ENCODE measurements around the gene SPATA17.

- TF ChIP-seq POLR2A (IDR thresholded peaks at IDR 0.05; ENCODE audit: low read depth, low read length) (no peak), TAF1 (IDR thresholded peaks at IDR 0.05; ENCODE audit: low read depth, low read length) (no peak)
Observed at GRCh38 chr1:217647791-217648190, 16.6 kb downstream of the SPATA17 start.

All from GM12891 (cell line).